Measurements from ENCODE around the gene CD47. TPM values are rescaled to one million over a fixed set of nuclear protein-coding genes. Genes with fewer than 3 reads are reported as not detected.

The CD47 gene
- total and polyA plus RNA-seq, 10 of the 15 experiments (the other 5 are each of a cell fraction or from before 2014, with no cell fraction given): 22.9 to 175 (median 81.1) TPM

- no peak for TF ChIP-seq ESRRA (IDR thresholded peaks at IDR 0.05; ENCODE audit: low read length)
- no peak for TF ChIP-seq NKRF (conservative IDR thresholded peaks at IDR 0.05)
- TF ChIP-seq CEBPB (IDR thresholded peaks at IDR 0.05; ENCODE audit: borderline replicate concordance in 1 of 2, low read depth in 2 of 2, low read length in 2 of 2): no peak
- TF ChIP-seq STAT3 (IDR thresholded peaks at IDR 0.05; ENCODE audit: low read depth, low read length): no peak
- no peak for TF ChIP-seq NBN (IDR thresholded peaks at IDR 0.05)
- TF ChIP-seq SUZ12 (IDR thresholded peaks at IDR 0.05; ENCODE audit: unreplicated experiment): no peak
- no peak for TF ChIP-seq BRCA1 (IDR thresholded peaks at IDR 0.05; ENCODE audit: low read depth, low read length)
- TF ChIP-seq YBX1 (IDR thresholded peaks at IDR 0.05): no peak
- TF ChIP-seq TCF12 (IDR thresholded peaks at IDR 0.05; ENCODE audit: low read depth, low read length): no peak
- TF ChIP-seq ZNF24 (IDR thresholded peaks at IDR 0.05): no peak
- TF ChIP-seq POLR2AphosphoS5 (IDR thresholded peaks at IDR 0.05; ENCODE audit: low read length): no peak
- peak; percentile 44; the same call in 1 of the 2 replicates for TF ChIP-seq CBX5 (IDR thresholded peaks at IDR 0.05; ENCODE audit: low read depth)
- no peak for TF ChIP-seq HDAC2 (IDR thresholded peaks at IDR 0.05)
- TF ChIP-seq BMI1 (IDR thresholded peaks at IDR 0.05; ENCODE audit: borderline replicate concordance): 0 out of 2 replicates have a peak, but pooled peaks have one; percentile 37
- TF ChIP-seq TCF3 (IDR thresholded peaks at IDR 0.05; ENCODE audit: borderline replicate concordance, insufficient read depth, low read depth, low read length): no peak
- TF ChIP-seq ASH2L (IDR thresholded peaks at IDR 0.05; ENCODE audit: borderline replicate concordance, low read depth): no peak
- TF ChIP-seq ZBED1 (IDR thresholded peaks at IDR 0.05; ENCODE audit: borderline replicate concordance): no peak
- no peak for TF ChIP-seq RAD21 (IDR thresholded peaks at IDR 0.05; ENCODE audit: insufficient read depth, low read depth, low read length)
- no peak for TF ChIP-seq GABPA (IDR thresholded peaks at IDR 0.05; ENCODE audit: low read depth)
- TF ChIP-seq RBBP5 (conservative IDR thresholded peaks at IDR 0.05): no peak
- no peak for TF ChIP-seq SMAD5 (IDR thresholded peaks at IDR 0.05; ENCODE audit: low read depth)
- no peak for TF ChIP-seq SREBF1 (IDR thresholded peaks at IDR 0.05; ENCODE audit: low read length)
- TF ChIP-seq SMAD1 (IDR thresholded peaks at IDR 0.05; ENCODE audit: low read depth, partially characterized antibody): no peak
- TF ChIP-seq FOXM1 (IDR thresholded peaks at IDR 0.05; ENCODE audit: low read depth, low read length): peak; percentile 68; the same call in 1 of the 2 replicates
- TF ChIP-seq MTA2 (IDR thresholded peaks at IDR 0.05; ENCODE audit: low read depth): peak; percentile 53
- TF ChIP-seq BHLHE40 (IDR thresholded peaks at IDR 0.05; ENCODE audit: borderline replicate concordance in 1 of 2, low read depth in 2 of 2, low read length in 1 of 2): no peak
- TF ChIP-seq CBX3 (IDR thresholded peaks at IDR 0.05; ENCODE audit: borderline replicate concordance, low read depth): no peak
- TF ChIP-seq FOS (IDR thresholded peaks at IDR 0.05; ENCODE audit: borderline replicate concordance, extremely low read depth, insufficient read length): no peak
- no peak for TF ChIP-seq SP1 (IDR thresholded peaks at IDR 0.05; ENCODE audit: low read depth, low read length)
- no peak for TF ChIP-seq CHD4 (IDR thresholded peaks at IDR 0.05)
- TF ChIP-seq ZSCAN29 (IDR thresholded peaks at IDR 0.05): no peak
- TF ChIP-seq RUNX3 (IDR thresholded peaks at IDR 0.05; ENCODE audit: low read length): peak; percentile 84
- TF ChIP-seq CHD2 (IDR thresholded peaks at IDR 0.05; ENCODE audit: borderline replicate concordance, low read depth, low read length): no peak
- TF ChIP-seq JUNB (IDR thresholded peaks at IDR 0.05): no peak; the same call in 1 of the 2 replicates
- no peak for TF ChIP-seq NFYA (IDR thresholded peaks at IDR 0.05; ENCODE audit: borderline replicate concordance, low read depth, low read length)
- peak; percentile 70; the same call in 1 of the 2 replicates for TF ChIP-seq MTA3 (IDR thresholded peaks at IDR 0.05; ENCODE audit: borderline replicate concordance, low read length)
These were observed 11.7 kb upstream of the CD47 start (continued) for GRCh38 chr3:108102420-108103039.
